CD14-positive monocyte (primary cell): Measurements from ENCODE around the gene PLEKHD1. TPM values are rescaled to one million over a fixed set of nuclear protein-coding genes. Genes with fewer than 3 reads are reported as not detected.

ENCODE experiments used
- DNase-seq, 3 donors: peaks; one replicate each; pipeline ENCODE4 v3.0.0-alpha.2; 2011 to 2022
- H2AFZ ChIP-seq: 2 replicates; pipeline ENCODE4 v1.6.0; 2012; ENCODE audit warnings: mild to moderate bottlenecking, low read depth, low read length, inconsistent platforms; ENCODE audit not compliant: insufficient read depth, poor library complexity, severe bottlenecking
- H3K27ac ChIP-seq, 2 donors: 1 replicate in 1 of 2; 2 replicates in 1 of 2; pipeline ENCODE4 v1.5.1; 2012 to 2013; ENCODE audit warnings: low read length in 2 of 2, control low read depth in 1 of 2, inconsistent platforms in 1 of 2, low read depth in 1 of 2, mild to moderate bottlenecking in 1 of 2
- H3K27me3 ChIP-seq, 2 donors: one replicate each; pipeline versions ENCODE4 v1.6.0 to v1.6.1; 2011 to 2013; ENCODE audit warnings: low read length in 2 of 2; ENCODE audit not compliant: control insufficient read depth in 2 of 2, insufficient read depth in 2 of 2
- H3K36me3 ChIP-seq, 2 donors: replicated peaks in 1 of 2; 1 replicate in 1 of 2; 2 replicates in 1 of 2; pipeline versions ENCODE4 v1.5.1 to v1.6.1; 2012 to 2013; ENCODE audit warnings: low read length in 2 of 2, control low read depth in 1 of 2, inconsistent platforms in 1 of 2, mild to moderate bottlenecking in 1 of 2; ENCODE audit not compliant: insufficient read depth in 2 of 2, control insufficient read depth in 1 of 2
- H3K4me1 ChIP-seq, 2 donors: 1 replicate in 1 of 2; 2 replicates in 1 of 2; pipeline versions ENCODE4 v1.5.1 to v1.6.1; 2012 to 2013; ENCODE audit warnings: low read length in 2 of 2, control low read depth in 1 of 2, inconsistent platforms in 1 of 2, mild to moderate bottlenecking in 1 of 2, moderate library complexity in 1 of 2; ENCODE audit not compliant: insufficient read depth in 2 of 2, control insufficient read depth in 1 of 2
- H3K4me2 ChIP-seq: replicated peaks from 2 replicates; pipeline ENCODE3; 2012; ENCODE audit warnings: low read length, moderate library complexity, mild to moderate bottlenecking; ENCODE audit not compliant: poor library complexity, severe bottlenecking; ENCODE audit errors: extremely low read depth
- H3K4me3 ChIP-seq, 3 experiments: fragments of 200-600 bp in 1 of 3; sonication (generic) in 1 of 3; replicated peaks in 1 of 3; 1 replicate in 2 of 3; 2 replicates in 1 of 3; pipeline ENCODE4 v1.5.1; 2011 to 2013; ENCODE audit warnings: low read length in 3 of 3, mild to moderate bottlenecking in 3 of 3, control low read depth in 2 of 3, low read depth in 2 of 3, inconsistent platforms in 1 of 3, moderate library complexity in 1 of 3
- H3K79me2 ChIP-seq: 2 replicates; pipeline ENCODE4 v1.6.0; 2012; ENCODE audit warnings: mild to moderate bottlenecking, control low read depth, inconsistent platforms, low read length, moderate library complexity; ENCODE audit not compliant: insufficient read depth
- H3K9ac ChIP-seq: 2 replicates; pipeline ENCODE4 v1.6.0; 2017; ENCODE audit warnings: low read length, mild to moderate bottlenecking; ENCODE audit not compliant: insufficient read depth, poor library complexity, severe bottlenecking
- H3K9me3 ChIP-seq, 2 donors: replicated peaks in 1 of 2; 1 replicate in 1 of 2; 2 replicates in 1 of 2; pipeline versions ENCODE4 v1.5.1 to v1.6.1; 2012 to 2013; ENCODE audit warnings: low read length in 2 of 2, control low read depth in 1 of 2; ENCODE audit not compliant: control insufficient read depth in 1 of 2, insufficient read depth in 1 of 2
- H4K20me1 ChIP-seq: 2 replicates; pipeline ENCODE4 v1.6.0; 2012; ENCODE audit warnings: mild to moderate bottlenecking, low read length, control low read depth, moderate library complexity; ENCODE audit not compliant: insufficient read depth
- H3K27ac Mint-ChIP-seq, 7 donors: one replicate each; pipeline ENCODE4 v1.8.0; 2020; ENCODE audit warnings: mild to moderate bottlenecking in 7 of 7, mixed read lengths in 7 of 7, moderate library complexity in 6 of 7, inconsistent platforms in 2 of 7
- H3K27me3 Mint-ChIP-seq, 3 donors: one replicate each; pipeline ENCODE4 v1.8.0; 2021 to 2022; ENCODE audit warnings: low read depth in 3 of 3, mild to moderate bottlenecking in 3 of 3, mixed read lengths in 3 of 3, moderate library complexity in 3 of 3, inconsistent platforms in 1 of 3
- H3K36me3 Mint-ChIP-seq, 2 donors: one replicate each; pipeline ENCODE4 v1.8.0; 2020; ENCODE audit warnings: mixed read lengths in 2 of 2, inconsistent platforms in 1 of 2, mild to moderate bottlenecking in 1 of 2
- H3K4me1 Mint-ChIP-seq: one replicate; pipeline ENCODE4 v1.8.0; 2020; ENCODE audit warnings: mild to moderate bottlenecking, mixed read lengths
- H3K4me3 Mint-ChIP-seq, 2 donors: one replicate each; pipeline ENCODE4 v1.8.0; 2020; ENCODE audit warnings: mild to moderate bottlenecking in 2 of 2, mixed read lengths in 2 of 2, moderate library complexity in 1 of 2
- H3K9me3 Mint-ChIP-seq, 7 donors: one replicate each; pipeline ENCODE4 v1.8.0; 2020 to 2022; ENCODE audit warnings: mixed read lengths in 7 of 7, mild to moderate bottlenecking in 6 of 7, moderate library complexity in 6 of 7, inconsistent platforms in 2 of 7
- WGBS: methylation state at CpG from one replicate; pipeline ENCODE4 v1.1.5; 2013; ENCODE audit warnings: missing lambda C conversion rate; ENCODE audit not compliant: insufficient coverage; 5-methylcytosine and 5-hydroxymethylcytosine counted together
- intact Hi-C, 2 donors: fragments of 100-400 bp; cut with micrococcal nuclease; formaldehyde crosslinking; loops; one replicate each; pipeline versions ENCODE4 v1.15.0 to v1.15.1; 2023
- polyA plus RNA-seq, 3 donors: library from polyadenylated mRNA; depleted of rRNA in 1 of 3; unstranded in 2 of 3; stranded (reverse) in 1 of 3; fragments of 300-500 nt in 2 of 3; fragments of >200 nt in 1 of 3; fragmentation: Illumina TruSeq in 2 of 3; gene quantifications; 1 replicate in 2 of 3; 2 replicates in 1 of 3; pipeline ENCODE4 v1.2.3, GENCODE V29; 2012 to 2021
- TF ChIP-seq, protein P1 (sequence below): fragments of 200-600 bp; IDR thresholded peaks from one replicate; pipeline ENCODE4 v1.8.0; 2022; ENCODE audit warnings: antibody characterized with exemption, mild to moderate bottlenecking

The PLEKHD1 gene
- polyA plus RNA-seq, 3 donors = 0.09 TPM; not detected in 2

- no peak overlapping the region for H2AFZ ChIP-seq
- no peaks in the 10 kb centered on the region for H3K36me3 ChIP-seq
- Mint-ChIP-seq H3K27ac (no peak overlapping the region), H3K4me3 (peak overlapping the region in 1 of 2 donors; percentile 46), H3K4me1 (peaks cover 26% of the 10 kb centered on the region), H3K27me3 (peaks cover 27 to 47% (median 36%) of the 10 kb centered on the region in 3 donors), H3K9me3 (peaks cover 0 to 2% (median 0%) of the 10 kb centered on the region in 7 donors), H3K36me3 (no peaks in the 10 kb centered on the region)
- H3K79me2 ChIP-seq = no peaks in the 10 kb centered on the region
- H3K9ac ChIP-seq = no peak overlapping the region
- TF ChIP-seq, protein P1, sequence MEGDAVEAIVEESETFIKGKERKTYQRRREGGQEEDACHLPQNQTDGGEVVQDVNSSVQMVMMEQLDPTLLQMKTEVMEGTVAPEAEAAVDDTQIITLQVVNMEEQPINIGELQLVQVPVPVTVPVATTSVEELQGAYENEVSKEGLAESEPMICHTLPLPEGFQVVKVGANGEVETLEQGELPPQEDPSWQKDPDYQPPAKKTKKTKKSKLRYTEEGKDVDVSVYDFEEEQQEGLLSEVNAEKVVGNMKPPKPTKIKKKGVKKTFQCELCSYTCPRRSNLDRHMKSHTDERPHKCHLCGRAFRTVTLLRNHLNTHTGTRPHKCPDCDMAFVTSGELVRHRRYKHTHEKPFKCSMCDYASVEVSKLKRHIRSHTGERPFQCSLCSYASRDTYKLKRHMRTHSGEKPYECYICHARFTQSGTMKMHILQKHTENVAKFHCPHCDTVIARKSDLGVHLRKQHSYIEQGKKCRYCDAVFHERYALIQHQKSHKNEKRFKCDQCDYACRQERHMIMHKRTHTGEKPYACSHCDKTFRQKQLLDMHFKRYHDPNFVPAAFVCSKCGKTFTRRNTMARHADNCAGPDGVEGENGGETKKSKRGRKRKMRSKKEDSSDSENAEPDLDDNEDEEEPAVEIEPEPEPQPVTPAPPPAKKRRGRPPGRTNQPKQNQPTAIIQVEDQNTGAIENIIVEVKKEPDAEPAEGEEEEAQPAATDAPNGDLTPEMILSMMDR = no peak
- WGBS = no CpG with 5 or more reads among the region's 8 CpGs
- H4K20me1 ChIP-seq = no peaks in the 10 kb centered on the region
- intact Hi-C loops = no loop called here
- H3K4me2 ChIP-seq = no peak overlapping the region
- no peak for DNase-seq
- H3K27me3 ChIP-seq = peaks cover 3 to 35% of the 10 kb centered on the region in 2 donors
- no peaks in the 10 kb centered on the region for H3K9me3 ChIP-seq
- H3K4me1 ChIP-seq = peaks cover 12 to 20% of the 10 kb centered on the region in 2 donors
- H3K27ac ChIP-seq = no peak overlapping the region
- no peak overlapping the region for H3K4me3 ChIP-seq
These were observed 64.0 kb downstream of the PLEKHD1 start for GRCh38 chr14:69548566-69548965.

GRCh38 chr14:69551511-69551910 is 67.0 kb downstream of the PLEKHD1 start:
- H3K27me3 ChIP-seq = peaks cover 3 to 35% of the 10 kb centered on the region in 2 donors
- peaks cover 3 to 11% of the 10 kb centered on the region in 2 donors for H3K4me1 ChIP-seq
- no peak overlapping the region for H3K9ac ChIP-seq
- Mint-ChIP-seq H3K4me3 (no peak overlapping the region), H3K27me3 (peaks cover 29 to 47% (median 43%) of the 10 kb centered on the region in 3 donors), H3K9me3 (peaks cover 0 to 3% (median 0%) of the 10 kb centered on the region in 7 donors), H3K4me1 (peaks cover 15% of the 10 kb centered on the region), H3K27ac (no peak overlapping the region), H3K36me3 (no peaks in the 10 kb centered on the region)
- no peaks in the 10 kb centered on the region for H4K20me1 ChIP-seq
- H2AFZ ChIP-seq = no peak overlapping the region
- intact Hi-C loops = no loop called here
- H3K27ac ChIP-seq = no peak overlapping the region
- TF ChIP-seq, protein P1 = no peak
- WGBS = no CpG with 5 or more reads among the region's 2 CpGs
- no peaks in the 10 kb centered on the region for H3K9me3 ChIP-seq
- no peaks in the 10 kb centered on the region for H3K79me2 ChIP-seq
- no peak for DNase-seq
- H3K4me2 ChIP-seq = no peak overlapping the region
- no peaks in the 10 kb centered on the region for H3K36me3 ChIP-seq
- H3K4me3 ChIP-seq = no peak overlapping the region
